ENCODE results near the gene LSM14A. TPM values are rescaled to one million over a fixed set of nuclear protein-coding genes. Genes with fewer than 3 reads are reported as not detected.

The LSM14A gene
- total and polyA plus RNA-seq, 9 of the 15 experiments (the other 6 are each of a cell fraction or from before 2014, with no cell fraction given) = 19.5 to 150 (median 95.1) TPM

DNA sequence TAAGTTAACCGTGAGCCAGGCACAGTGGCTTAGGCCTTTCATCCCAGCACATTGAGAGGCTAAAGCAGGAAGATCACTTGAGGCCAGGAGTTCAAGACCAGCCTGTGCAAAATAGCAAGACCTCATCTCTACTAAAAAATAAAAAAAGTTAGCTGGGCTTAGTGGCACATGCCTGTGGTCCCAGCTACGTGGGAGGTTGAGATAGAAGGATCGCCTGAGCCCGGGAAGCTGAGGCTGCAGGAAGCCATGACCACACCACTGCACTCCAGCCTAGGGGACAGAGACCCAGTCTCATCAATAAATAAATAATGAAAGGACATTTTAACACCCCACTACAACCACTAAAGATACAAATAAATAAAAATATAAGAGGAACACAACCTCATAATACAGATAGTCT lies 21.6 kb downstream of the LSM14A start:
- H2AFZ ChIP-seq (ENCODE audit: low read depth, low read length) = no peak overlapping the region
- no peak overlapping the region for H3K4me2 ChIP-seq (ENCODE audit: insufficient read depth, low read length)
- H3K36me3 ChIP-seq (ENCODE audit: control insufficient read depth, insufficient read depth, low read length) = peaks cover 51% of the 10 kb centered on the region
- peaks cover 60% of the 10 kb centered on the region for H3K79me2 ChIP-seq (ENCODE audit: control insufficient read depth, insufficient read depth, low read length)
- H3K27me3 ChIP-seq (ENCODE audit: control insufficient read depth in 2 of 2, insufficient read depth in 2 of 2, low read length in 2 of 2) = no peaks in the 10 kb centered on the region
- WGBS (ENCODE audit: insufficient coverage, low coverage, missing lambda C conversion rate) = 87% methylated on average over 4 of the region's 4 CpGs
- ATAC-seq (no peak), DNase-seq (ENCODE audit: extremely low read depth in 1 of 4, low spot score in 3 of 4) (no peak), FAIRE-seq (no peak)
- H3K27ac ChIP-seq (ENCODE audit: extremely low read depth, low read depth, low read length) = no peak overlapping the region
- H4K20me1 ChIP-seq (replicated peaks; ENCODE audit: control insufficient read depth, insufficient read depth, low read length) = peaks cover 13% of the 10 kb centered on the region; the same call in 1 of the 2 replicates
- peaks cover 0 to 13% of the 10 kb centered on the region in 2 experiments; a peak in 2 of 5 replicates for H3K4me1 ChIP-seq (replicated peaks in 1 of 2; ENCODE audit: control insufficient read depth in 2 of 2, insufficient read depth in 2 of 2, low read length in 2 of 2)
- POLR2A ChIA-PET = interaction anchor here (0.7 to 2.1 kb wide), 6 partner anchors 9 to 43 kb away, joined by 3 to 7 read pairs (median 3); no protein-coding TSS in a partner anchor
- BruUV-seq (replicated peaks) = no TSS peak
- H3K4me3 ChIP-seq = no peak overlapping the region
- intact Hi-C loops (cut with micrococcal nuclease) = no loop called here
- no peaks in the 10 kb centered on the region for H3K9me3 ChIP-seq (replicated peaks; ENCODE audit: control insufficient read depth, insufficient read depth, low read depth, low read length)
- H3K9me1 ChIP-seq (ENCODE audit: control insufficient read depth, insufficient read depth, low read length) = no peaks in the 10 kb centered on the region
- TF ChIP-seq, protein P1, sequence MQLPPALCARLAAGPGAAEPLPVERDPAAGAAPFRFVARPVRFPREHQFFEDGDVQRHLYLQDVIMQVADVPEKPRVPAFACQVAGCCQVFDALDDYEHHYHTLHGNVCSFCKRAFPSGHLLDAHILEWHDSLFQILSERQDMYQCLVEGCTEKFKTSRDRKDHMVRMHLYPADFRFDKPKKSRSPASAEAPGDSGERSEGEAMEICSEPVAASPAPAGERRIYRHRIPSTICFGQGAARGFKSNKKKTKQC (CRISPR knock-in tag; IDR thresholded peaks at IDR 0.05) = no peak
- TF ChIP-seq PHTF2 (CRISPR knock-in tag; IDR thresholded peaks at IDR 0.05) = no peak
- no peak for TF ChIP-seq GATAD2B (IDR thresholded peaks at IDR 0.05; ENCODE audit: borderline replicate concordance)
- TF ChIP-seq GABPB1 (CRISPR knock-in tag; IDR thresholded peaks at IDR 0.05) = no peak
- TF ChIP-seq ZNF583 (CRISPR knock-in tag; IDR thresholded peaks at IDR 0.05) = no peak
- TF ChIP-seq FOSL1 (tag; conservative IDR thresholded peaks at IDR 0.05) = no peak
- TF ChIP-seq, protein P2, sequence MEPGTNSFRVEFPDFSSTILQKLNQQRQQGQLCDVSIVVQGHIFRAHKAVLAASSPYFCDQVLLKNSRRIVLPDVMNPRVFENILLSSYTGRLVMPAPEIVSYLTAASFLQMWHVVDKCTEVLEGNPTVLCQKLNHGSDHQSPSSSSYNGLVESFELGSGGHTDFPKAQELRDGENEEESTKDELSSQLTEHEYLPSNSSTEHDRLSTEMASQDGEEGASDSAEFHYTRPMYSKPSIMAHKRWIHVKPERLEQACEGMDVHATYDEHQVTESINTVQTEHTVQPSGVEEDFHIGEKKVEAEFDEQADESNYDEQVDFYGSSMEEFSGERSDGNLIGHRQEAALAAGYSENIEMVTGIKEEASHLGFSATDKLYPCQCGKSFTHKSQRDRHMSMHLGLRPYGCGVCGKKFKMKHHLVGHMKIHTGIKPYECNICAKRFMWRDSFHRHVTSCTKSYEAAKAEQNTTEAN (CRISPR knock-in tag; IDR thresholded peaks at IDR 0.05) = no peak
- TF ChIP-seq, protein P3, sequence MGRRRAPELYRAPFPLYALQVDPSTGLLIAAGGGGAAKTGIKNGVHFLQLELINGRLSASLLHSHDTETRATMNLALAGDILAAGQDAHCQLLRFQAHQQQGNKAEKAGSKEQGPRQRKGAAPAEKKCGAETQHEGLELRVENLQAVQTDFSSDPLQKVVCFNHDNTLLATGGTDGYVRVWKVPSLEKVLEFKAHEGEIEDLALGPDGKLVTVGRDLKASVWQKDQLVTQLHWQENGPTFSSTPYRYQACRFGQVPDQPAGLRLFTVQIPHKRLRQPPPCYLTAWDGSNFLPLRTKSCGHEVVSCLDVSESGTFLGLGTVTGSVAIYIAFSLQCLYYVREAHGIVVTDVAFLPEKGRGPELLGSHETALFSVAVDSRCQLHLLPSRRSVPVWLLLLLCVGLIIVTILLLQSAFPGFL (CRISPR knock-in tag; IDR thresholded peaks at IDR 0.05) = no peak
- TF ChIP-seq NFATC3 (IDR thresholded peaks at IDR 0.05) = no peak
- no peak for TF ChIP-seq TRIM25 (IDR thresholded peaks at IDR 0.05; ENCODE audit: borderline replicate concordance)
- TF ChIP-seq ARID1B (IDR thresholded peaks at IDR 0.05) = no peak
- no peak for TF ChIP-seq ZNF282 (CRISPR knock-in tag; IDR thresholded peaks at IDR 0.05)
- CTCF ChIA-PET (ENCODE audit: low intra/inter-chr PET ratio) = no interaction called here
- in situ Hi-C loops (cut with MboI) = no loop called here
- no peak overlapping the region for H3K9ac ChIP-seq (ENCODE audit: insufficient read depth in 1 of 2, low read depth in 2 of 2, low read length in 2 of 2)

Measured in K562 (cell line).